ENCODE results near the gene TMEM30A.

The TMEM30A gene

GRCh38 chr6:75317503-75318206 lies 33.1 kb upstream of the TMEM30A start:
- Histone ChIP-seq H3K9me3 (ENCODE audit: insufficient read depth, low read length) (no peaks in the 10 kb centered on the region), H3K4me1 (ENCODE audit: insufficient read depth, insufficient read length) (no peaks in the 10 kb centered on the region), H3K36me3 (ENCODE audit: insufficient read depth, insufficient read length, low read length) (no peaks in the 10 kb centered on the region), H3K27me3 (ENCODE audit: insufficient read depth, insufficient read length) (no peaks in the 10 kb centered on the region), H3K4me3 (ENCODE audit: insufficient read length, low read depth) (no peak overlapping the region), H3K9ac (ENCODE audit: insufficient read length, low read depth) (no peak overlapping the region)
- DNase-seq (ENCODE audit: low read depth, low spot score), result no peak
- TF ChIP-seq YY1 (IDR thresholded peaks at IDR 0.05; ENCODE audit: insufficient read depth, insufficient read length) (no peak), SUZ12 (IDR thresholded peaks at IDR 0.05; ENCODE audit: extremely low read depth, insufficient read depth, insufficient read length) (no peak), ZNF274 (IDR thresholded peaks at IDR 0.05; ENCODE audit: low read depth, low read length) (no peak)

GRCh38 chr6:75315978-75316377 lies 31.4 kb upstream of the TMEM30A start:
- H3K4me3 ChIP-seq (ENCODE audit: insufficient read length, low read depth), result no peak overlapping the region
- no peaks in the 10 kb centered on the region for H3K9me3 ChIP-seq (ENCODE audit: insufficient read depth, low read length)
- TF ChIP-seq YY1 (IDR thresholded peaks at IDR 0.05; ENCODE audit: insufficient read depth, insufficient read length), result no peak
- H3K4me1 ChIP-seq (ENCODE audit: insufficient read depth, insufficient read length), result no peaks in the 10 kb centered on the region
- no peaks in the 10 kb centered on the region for H3K27me3 ChIP-seq (ENCODE audit: insufficient read depth, insufficient read length)
- no peak for DNase-seq (ENCODE audit: low read depth, low spot score)
- H3K9ac ChIP-seq (ENCODE audit: insufficient read length, low read depth), result no peak overlapping the region
- no peaks in the 10 kb centered on the region for H3K36me3 ChIP-seq (ENCODE audit: insufficient read depth, insufficient read length, low read length)

GRCh38 chr6:75308250-75308988 lies 23.8 kb upstream of the TMEM30A start:
- no peak overlapping the region for H3K9ac ChIP-seq (ENCODE audit: insufficient read length, low read depth)

GRCh38 chr6:75307364-75308004 lies 22.9 kb upstream of the TMEM30A start:
- Histone ChIP-seq H3K9ac (ENCODE audit: insufficient read length, low read depth) (no peak overlapping the region), H3K27me3 (ENCODE audit: insufficient read depth, insufficient read length) (no peaks in the 10 kb centered on the region), H3K4me1 (ENCODE audit: insufficient read depth, insufficient read length) (peaks cover 3% of the 10 kb centered on the region), H3K36me3 (ENCODE audit: insufficient read depth, insufficient read length, low read length) (no peaks in the 10 kb centered on the region), H3K4me3 (ENCODE audit: insufficient read length, low read depth) (no peak overlapping the region), H3K9me3 (ENCODE audit: insufficient read depth, low read length) (no peaks in the 10 kb centered on the region)
- TF ChIP-seq YY1 (IDR thresholded peaks at IDR 0.05; ENCODE audit: insufficient read depth, insufficient read length), result no peak
- no peak for TF ChIP-seq ZNF274 (IDR thresholded peaks at IDR 0.05; ENCODE audit: low read depth, low read length)
- TF ChIP-seq SUZ12 (IDR thresholded peaks at IDR 0.05; ENCODE audit: extremely low read depth, insufficient read depth, insufficient read length), result no peak
- DNase-seq (ENCODE audit: low read depth, low spot score), result no peak

More at GRCh38 chr6:75308250-75308988, 23.8 kb upstream of the TMEM30A start:
- no peaks in the 10 kb centered on the region for H3K9me3 ChIP-seq (ENCODE audit: insufficient read depth, low read length)
- no peak for TF ChIP-seq YY1 (IDR thresholded peaks at IDR 0.05; ENCODE audit: insufficient read depth, insufficient read length)
- no peak for TF ChIP-seq ZNF274 (IDR thresholded peaks at IDR 0.05; ENCODE audit: low read depth, low read length)
- TF ChIP-seq SUZ12 (IDR thresholded peaks at IDR 0.05; ENCODE audit: extremely low read depth, insufficient read depth, insufficient read length), result no peak
- H3K36me3 ChIP-seq (ENCODE audit: insufficient read depth, insufficient read length, low read length), result no peaks in the 10 kb centered on the region
- no peak overlapping the region for H3K4me3 ChIP-seq (ENCODE audit: insufficient read length, low read depth)
- DNase-seq (ENCODE audit: low read depth, low spot score), result no peak
- peaks cover 3% of the 10 kb centered on the region for H3K4me1 ChIP-seq (ENCODE audit: insufficient read depth, insufficient read length)
- no peaks in the 10 kb centered on the region for H3K27me3 ChIP-seq (ENCODE audit: insufficient read depth, insufficient read length)

- Histone ChIP-seq H3K9me3 (ENCODE audit: insufficient read depth, low read length) (no peaks in the 10 kb centered on the region), H3K36me3 (ENCODE audit: insufficient read depth, insufficient read length, low read length) (no peaks in the 10 kb centered on the region), H3K4me1 (ENCODE audit: insufficient read depth, insufficient read length) (peaks cover 3% of the 10 kb centered on the region), H3K9ac (ENCODE audit: insufficient read length, low read depth) (no peak overlapping the region), H3K27me3 (ENCODE audit: insufficient read depth, insufficient read length) (no peaks in the 10 kb centered on the region), H3K4me3 (ENCODE audit: insufficient read length, low read depth) (no peak overlapping the region)
- DNase-seq (ENCODE audit: low read depth, low spot score), result no peak
- TF ChIP-seq YY1 (IDR thresholded peaks at IDR 0.05; ENCODE audit: insufficient read depth, insufficient read length) (no peak), ZNF274 (IDR thresholded peaks at IDR 0.05; ENCODE audit: low read depth, low read length) (no peak), SUZ12 (IDR thresholded peaks at IDR 0.05; ENCODE audit: extremely low read depth, insufficient read depth, insufficient read length) (no peak)
Measured at GRCh38 chr6:75306064-75306463, 21.5 kb upstream of the TMEM30A start.

GRCh38 chr6:75305573-75305972 lies 21.0 kb upstream of the TMEM30A start:
- no peak for DNase-seq (ENCODE audit: low read depth, low spot score)
- Histone ChIP-seq H3K9me3 (ENCODE audit: insufficient read depth, low read length) (no peaks in the 10 kb centered on the region), H3K36me3 (ENCODE audit: insufficient read depth, insufficient read length, low read length) (no peaks in the 10 kb centered on the region), H3K4me3 (ENCODE audit: insufficient read length, low read depth) (no peak overlapping the region), H3K9ac (ENCODE audit: insufficient read length, low read depth) (no peak overlapping the region), H3K27me3 (ENCODE audit: insufficient read depth, insufficient read length) (no peaks in the 10 kb centered on the region), H3K4me1 (ENCODE audit: insufficient read depth, insufficient read length) (peaks cover 3% of the 10 kb centered on the region)
- no peak for TF ChIP-seq YY1 (IDR thresholded peaks at IDR 0.05; ENCODE audit: insufficient read depth, insufficient read length)
- no peak for TF ChIP-seq SUZ12 (IDR thresholded peaks at IDR 0.05; ENCODE audit: extremely low read depth, insufficient read depth, insufficient read length)
- no peak for TF ChIP-seq ZNF274 (IDR thresholded peaks at IDR 0.05; ENCODE audit: low read depth, low read length)

GRCh38 chr6:75302280-75302679 lies 17.7 kb upstream of the TMEM30A start:
- H3K4me3 ChIP-seq (ENCODE audit: insufficient read length, low read depth), result no peak overlapping the region
- H3K9me3 ChIP-seq (ENCODE audit: insufficient read depth, low read length), result no peaks in the 10 kb centered on the region
- H3K4me1 ChIP-seq (ENCODE audit: insufficient read depth, insufficient read length), result no peaks in the 10 kb centered on the region
- no peaks in the 10 kb centered on the region for H3K36me3 ChIP-seq (ENCODE audit: insufficient read depth, insufficient read length, low read length)
- H3K9ac ChIP-seq (ENCODE audit: insufficient read length, low read depth), result no peak overlapping the region
- no peak for TF ChIP-seq YY1 (IDR thresholded peaks at IDR 0.05; ENCODE audit: insufficient read depth, insufficient read length)
- TF ChIP-seq ZNF274 (IDR thresholded peaks at IDR 0.05; ENCODE audit: low read depth, low read length), result no peak
- no peak for TF ChIP-seq SUZ12 (IDR thresholded peaks at IDR 0.05; ENCODE audit: extremely low read depth, insufficient read depth, insufficient read length)
- H3K27me3 ChIP-seq (ENCODE audit: insufficient read depth, insufficient read length), result no peaks in the 10 kb centered on the region
- DNase-seq (ENCODE audit: low read depth, low spot score), result no peak
